CD14-positive monocyte (primary cell): ENCODE data around the gene UBL4B. TPM values are rescaled to one million over a fixed set of nuclear protein-coding genes. Genes with fewer than 3 reads are reported as not detected.

Experiments
- DNase-seq, 3 donors: peaks; one replicate each; pipeline ENCODE4 v3.0.0-alpha.2; 2011 to 2022
- H2AFZ ChIP-seq: 2 replicates; pipeline ENCODE4 v1.6.0; 2012; ENCODE audit warnings: mild to moderate bottlenecking, low read depth, low read length, inconsistent platforms; ENCODE audit not compliant: insufficient read depth, poor library complexity, severe bottlenecking
- H3K27ac ChIP-seq, 2 donors: 1 replicate in 1 of 2; 2 replicates in 1 of 2; pipeline ENCODE4 v1.5.1; 2012 to 2013; ENCODE audit warnings: low read length in 2 of 2, control low read depth in 1 of 2, inconsistent platforms in 1 of 2, low read depth in 1 of 2, mild to moderate bottlenecking in 1 of 2
- H3K27me3 ChIP-seq, 2 donors: one replicate each; pipeline versions ENCODE4 v1.6.0 to v1.6.1; 2011 to 2013; ENCODE audit warnings: low read length in 2 of 2; ENCODE audit not compliant: control insufficient read depth in 2 of 2, insufficient read depth in 2 of 2
- H3K36me3 ChIP-seq, 2 donors: replicated peaks in 1 of 2; 1 replicate in 1 of 2; 2 replicates in 1 of 2; pipeline versions ENCODE4 v1.5.1 to v1.6.1; 2012 to 2013; ENCODE audit warnings: low read length in 2 of 2, control low read depth in 1 of 2, inconsistent platforms in 1 of 2, mild to moderate bottlenecking in 1 of 2; ENCODE audit not compliant: insufficient read depth in 2 of 2, control insufficient read depth in 1 of 2
- H3K4me1 ChIP-seq, 2 donors: 1 replicate in 1 of 2; 2 replicates in 1 of 2; pipeline versions ENCODE4 v1.5.1 to v1.6.1; 2012 to 2013; ENCODE audit warnings: low read length in 2 of 2, control low read depth in 1 of 2, inconsistent platforms in 1 of 2, mild to moderate bottlenecking in 1 of 2, moderate library complexity in 1 of 2; ENCODE audit not compliant: insufficient read depth in 2 of 2, control insufficient read depth in 1 of 2
- H3K4me2 ChIP-seq: replicated peaks from 2 replicates; pipeline ENCODE3; 2012; ENCODE audit warnings: low read length, moderate library complexity, mild to moderate bottlenecking; ENCODE audit not compliant: poor library complexity, severe bottlenecking; ENCODE audit errors: extremely low read depth
- H3K4me3 ChIP-seq, 3 experiments: fragments of 200-600 bp in 1 of 3; sonication (generic) in 1 of 3; replicated peaks in 1 of 3; 1 replicate in 2 of 3; 2 replicates in 1 of 3; pipeline ENCODE4 v1.5.1; 2011 to 2013; ENCODE audit warnings: low read length in 3 of 3, mild to moderate bottlenecking in 3 of 3, control low read depth in 2 of 3, low read depth in 2 of 3, inconsistent platforms in 1 of 3, moderate library complexity in 1 of 3
- H3K79me2 ChIP-seq: 2 replicates; pipeline ENCODE4 v1.6.0; 2012; ENCODE audit warnings: mild to moderate bottlenecking, control low read depth, inconsistent platforms, low read length, moderate library complexity; ENCODE audit not compliant: insufficient read depth
- H3K9ac ChIP-seq: 2 replicates; pipeline ENCODE4 v1.6.0; 2017; ENCODE audit warnings: low read length, mild to moderate bottlenecking; ENCODE audit not compliant: insufficient read depth, poor library complexity, severe bottlenecking
- H3K9me3 ChIP-seq, 2 donors: replicated peaks in 1 of 2; 1 replicate in 1 of 2; 2 replicates in 1 of 2; pipeline versions ENCODE4 v1.5.1 to v1.6.1; 2012 to 2013; ENCODE audit warnings: low read length in 2 of 2, control low read depth in 1 of 2; ENCODE audit not compliant: control insufficient read depth in 1 of 2, insufficient read depth in 1 of 2
- H4K20me1 ChIP-seq: 2 replicates; pipeline ENCODE4 v1.6.0; 2012; ENCODE audit warnings: mild to moderate bottlenecking, low read length, control low read depth, moderate library complexity; ENCODE audit not compliant: insufficient read depth
- H3K27ac Mint-ChIP-seq, 7 donors: one replicate each; pipeline ENCODE4 v1.8.0; 2020; ENCODE audit warnings: mild to moderate bottlenecking in 7 of 7, mixed read lengths in 7 of 7, moderate library complexity in 6 of 7, inconsistent platforms in 2 of 7
- H3K27me3 Mint-ChIP-seq, 3 donors: one replicate each; pipeline ENCODE4 v1.8.0; 2021 to 2022; ENCODE audit warnings: low read depth in 3 of 3, mild to moderate bottlenecking in 3 of 3, mixed read lengths in 3 of 3, moderate library complexity in 3 of 3, inconsistent platforms in 1 of 3
- H3K36me3 Mint-ChIP-seq, 2 donors: one replicate each; pipeline ENCODE4 v1.8.0; 2020; ENCODE audit warnings: mixed read lengths in 2 of 2, inconsistent platforms in 1 of 2, mild to moderate bottlenecking in 1 of 2
- H3K4me1 Mint-ChIP-seq: one replicate; pipeline ENCODE4 v1.8.0; 2020; ENCODE audit warnings: mild to moderate bottlenecking, mixed read lengths
- H3K4me3 Mint-ChIP-seq, 2 donors: one replicate each; pipeline ENCODE4 v1.8.0; 2020; ENCODE audit warnings: mild to moderate bottlenecking in 2 of 2, mixed read lengths in 2 of 2, moderate library complexity in 1 of 2
- H3K9me3 Mint-ChIP-seq, 7 donors: one replicate each; pipeline ENCODE4 v1.8.0; 2020 to 2022; ENCODE audit warnings: mixed read lengths in 7 of 7, mild to moderate bottlenecking in 6 of 7, moderate library complexity in 6 of 7, inconsistent platforms in 2 of 7
- WGBS: methylation state at CpG from one replicate; pipeline ENCODE4 v1.1.5; 2013; ENCODE audit warnings: missing lambda C conversion rate; ENCODE audit not compliant: insufficient coverage; 5-methylcytosine and 5-hydroxymethylcytosine counted together
- intact Hi-C, 2 donors: fragments of 100-400 bp; cut with micrococcal nuclease; formaldehyde crosslinking; loops; one replicate each; pipeline versions ENCODE4 v1.15.0 to v1.15.1; 2023
- polyA plus RNA-seq, 3 donors: library from polyadenylated mRNA; depleted of rRNA in 1 of 3; unstranded in 2 of 3; stranded (reverse) in 1 of 3; fragments of 300-500 nt in 2 of 3; fragments of >200 nt in 1 of 3; fragmentation: Illumina TruSeq in 2 of 3; gene quantifications; 1 replicate in 2 of 3; 2 replicates in 1 of 3; pipeline ENCODE4 v1.2.3, GENCODE V29; 2012 to 2021
- TF ChIP-seq, protein P1 (sequence below): fragments of 200-600 bp; IDR thresholded peaks from one replicate; pipeline ENCODE4 v1.8.0; 2022; ENCODE audit warnings: antibody characterized with exemption, mild to moderate bottlenecking

UBL4B gene
- polyA plus RNA-seq, 3 donors, result not detected

GRCh38 chr1:110091381-110091780, 20.9 kb upstream of the UBL4B start:
- Mint-ChIP-seq H3K36me3 (no peaks in the 10 kb centered on the region), H3K27ac (no peak overlapping the region), H3K27me3 (peaks cover 16 to 25% (median 18%) of the 10 kb centered on the region in 3 donors), H3K4me1 (peaks cover 2% of the 10 kb centered on the region), H3K4me3 (no peak overlapping the region), H3K9me3 (peaks cover 0 to 8% (median 0%) of the 10 kb centered on the region in 7 donors)
- Histone ChIP-seq H2AFZ (no peak overlapping the region), H3K9me3 (peaks cover 0 to 4% of the 10 kb centered on the region in 2 donors), H3K27me3 (peaks cover 6 to 14% of the 10 kb centered on the region in 2 donors), H3K27ac (no peak overlapping the region), H3K36me3 (no peaks in the 10 kb centered on the region), H3K4me2 (no peak overlapping the region), H3K4me3 (no peak overlapping the region), H4K20me1 (no peaks in the 10 kb centered on the region), H3K4me1 (no peaks in the 10 kb centered on the region), H3K79me2 (no peaks in the 10 kb centered on the region), H3K9ac (no peak overlapping the region)
- 100% methylated on average over 1 of the region's 2 CpGs for WGBS
- no peak for DNase-seq
- intact Hi-C loops, result no loop called here
- TF ChIP-seq, protein P1, sequence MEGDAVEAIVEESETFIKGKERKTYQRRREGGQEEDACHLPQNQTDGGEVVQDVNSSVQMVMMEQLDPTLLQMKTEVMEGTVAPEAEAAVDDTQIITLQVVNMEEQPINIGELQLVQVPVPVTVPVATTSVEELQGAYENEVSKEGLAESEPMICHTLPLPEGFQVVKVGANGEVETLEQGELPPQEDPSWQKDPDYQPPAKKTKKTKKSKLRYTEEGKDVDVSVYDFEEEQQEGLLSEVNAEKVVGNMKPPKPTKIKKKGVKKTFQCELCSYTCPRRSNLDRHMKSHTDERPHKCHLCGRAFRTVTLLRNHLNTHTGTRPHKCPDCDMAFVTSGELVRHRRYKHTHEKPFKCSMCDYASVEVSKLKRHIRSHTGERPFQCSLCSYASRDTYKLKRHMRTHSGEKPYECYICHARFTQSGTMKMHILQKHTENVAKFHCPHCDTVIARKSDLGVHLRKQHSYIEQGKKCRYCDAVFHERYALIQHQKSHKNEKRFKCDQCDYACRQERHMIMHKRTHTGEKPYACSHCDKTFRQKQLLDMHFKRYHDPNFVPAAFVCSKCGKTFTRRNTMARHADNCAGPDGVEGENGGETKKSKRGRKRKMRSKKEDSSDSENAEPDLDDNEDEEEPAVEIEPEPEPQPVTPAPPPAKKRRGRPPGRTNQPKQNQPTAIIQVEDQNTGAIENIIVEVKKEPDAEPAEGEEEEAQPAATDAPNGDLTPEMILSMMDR, result no peak

DNA sequence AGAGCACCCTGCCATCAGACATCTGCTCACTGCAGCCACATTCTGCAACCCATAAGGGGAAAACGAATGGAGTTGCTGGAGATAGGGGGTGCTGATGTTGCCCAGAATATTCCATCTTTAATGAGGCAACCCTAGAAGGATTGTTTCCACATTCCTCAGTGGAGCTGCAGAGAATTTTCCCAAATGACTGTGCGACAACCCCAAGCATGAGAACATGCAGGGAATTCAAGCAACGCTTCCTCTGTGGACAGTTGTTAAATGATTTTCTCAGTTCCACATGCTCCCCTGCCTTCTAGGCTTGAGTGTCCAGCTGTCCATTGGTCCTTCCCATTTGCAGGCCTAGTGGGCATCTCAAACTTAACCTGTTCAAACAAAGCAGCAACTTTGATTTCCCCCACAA, 20.5 kb upstream of the UBL4B start:
- H3K27ac Mint-ChIP-seq, result no peak overlapping the region
- Histone ChIP-seq H3K9ac (no peak overlapping the region), H3K9me3 (peaks cover 0 to 4% of the 10 kb centered on the region in 2 donors), H3K27me3 (peaks cover 2 to 10% of the 10 kb centered on the region in 2 donors), H3K79me2 (no peaks in the 10 kb centered on the region), H3K4me1 (no peaks in the 10 kb centered on the region), H3K36me3 (no peaks in the 10 kb centered on the region), H4K20me1 (no peaks in the 10 kb centered on the region), H3K4me2 (no peak overlapping the region), H3K27ac (no peak overlapping the region), H3K4me3 (no peak overlapping the region), H2AFZ (no peak overlapping the region)
- WGBS, result 90% methylated on average over 2 of the region's 3 CpGs
- no peak overlapping the region for H3K4me3 Mint-ChIP-seq
- DNase-seq, result no peak
- no peaks in the 10 kb centered on the region for H3K36me3 Mint-ChIP-seq
- peaks cover 0 to 8% (median 0%) of the 10 kb centered on the region in 7 donors for H3K9me3 Mint-ChIP-seq
- intact Hi-C loops, result no loop called here
- peaks cover 14 to 21% (median 16%) of the 10 kb centered on the region in 3 donors for H3K27me3 Mint-ChIP-seq
- H3K4me1 Mint-ChIP-seq, result peaks cover 2% of the 10 kb centered on the region
- TF ChIP-seq, protein P1, result no peak
